DMS153 treated with DMSO at 0.1 percent for 48 hours (cell line): ENCODE results near the gene KCNK17.
"Not testable (repeated sequence)": the region's sequence is repeated elsewhere in the genome, so short reads cannot be mapped to it uniquely, and the experiment has no call there.

ENCODE experiments used
- DNase-seq: peaks from one replicate; lab custom pipeline; 2025; ENCODE audit not compliant: unreplicated experiment; lab: John Stamatoyannopoulos, UW

KCNK17 gene

GRCh38 chr6:39302669-39303424 lies 11.4 kb downstream of the KCNK17 start:
- DNase-seq = peak; percentile 77

- no peak for DNase-seq
These were observed 12.2 kb downstream of the KCNK17 start for GRCh38 chr6:39302011-39302410.

GRCh38 chr6:39301606-39302005 lies 12.6 kb downstream of the KCNK17 start:
- no peak for DNase-seq

- no peak for DNase-seq
These were observed 13.5 kb downstream of the KCNK17 start for GRCh38 chr6:39300739-39301138.

GRCh38 chr6:39298061-39298460 lies 16.2 kb downstream of the KCNK17 start:
- DNase-seq = no peak

- DNase-seq = no peak
These were observed 17.2 kb downstream of the KCNK17 start for GRCh38 chr6:39296745-39297640.

GRCh38 chr6:39295611-39296011 lies 18.6 kb downstream of the KCNK17 start:
- DNase-seq = no peak

- no peak for DNase-seq
These were observed 19.3 kb downstream of the KCNK17 start for GRCh38 chr6:39294899-39295298.

- no peak for DNase-seq
These were observed 20.1 kb downstream of the KCNK17 start for GRCh38 chr6:39294133-39294532.

- no peak for DNase-seq
These were observed 21.6 kb downstream of the KCNK17 start for GRCh38 chr6:39292637-39293036.

- DNase-seq = no peak
These were observed 24.7 kb downstream of the KCNK17 start for GRCh38 chr6:39289490-39289889.

GRCh38 chr6:39287601-39288000 lies 26.6 kb downstream of the KCNK17 start:
- no peak for DNase-seq

GRCh38 chr6:39286596-39286995 lies 27.6 kb downstream of the KCNK17 start:
- not testable (repeated sequence) for DNase-seq

- no peak for DNase-seq
These were observed 31.4 kb downstream of the KCNK17 start for GRCh38 chr6:39282774-39283173.

- DNase-seq = no peak
These were observed 32.8 kb downstream of the KCNK17 start for GRCh38 chr6:39281312-39281980.

GRCh38 chr6:39280247-39280731 lies 33.9 kb downstream of the KCNK17 start:
- DNase-seq = peak; percentile 16

- DNase-seq = no peak
These were observed 34.7 kb downstream of the KCNK17 start for GRCh38 chr6:39279539-39279938.

- no peak for DNase-seq
These were observed 37.7 kb downstream of the KCNK17 start for GRCh38 chr6:39276379-39276995.

GRCh38 chr6:39274903-39275302 lies 39.3 kb downstream of the KCNK17 start:
- no peak for DNase-seq

- no peak for DNase-seq
These were observed 39.7 kb downstream of the KCNK17 start for GRCh38 chr6:39274471-39274870.

- DNase-seq = no peak
These were observed 40.8 kb downstream of the KCNK17 start for GRCh38 chr6:39273406-39273821.
